ENCODE data around the gene ADO. TPM values are rescaled to one million over a fixed set of nuclear protein-coding genes. Genes with fewer than 3 reads are reported as not detected.

ADO gene
- polyA plus RNA-seq, 1 of the 3 experiments (the other 2 are of a cell fraction) = 6.9 TPM

GRCh38 chr10:62851442-62851841, 46.9 kb downstream of the ADO start:
- Histone ChIP-seq H3K36me3 (replicated peaks in 1 of 2; ENCODE audit: control insufficient read depth in 1 of 2, insufficient read depth in 2 of 2, low read length in 1 of 2) (no peaks in the 10 kb centered on the region), H3K9me2 (no peaks in the 10 kb centered on the region)

DNA sequence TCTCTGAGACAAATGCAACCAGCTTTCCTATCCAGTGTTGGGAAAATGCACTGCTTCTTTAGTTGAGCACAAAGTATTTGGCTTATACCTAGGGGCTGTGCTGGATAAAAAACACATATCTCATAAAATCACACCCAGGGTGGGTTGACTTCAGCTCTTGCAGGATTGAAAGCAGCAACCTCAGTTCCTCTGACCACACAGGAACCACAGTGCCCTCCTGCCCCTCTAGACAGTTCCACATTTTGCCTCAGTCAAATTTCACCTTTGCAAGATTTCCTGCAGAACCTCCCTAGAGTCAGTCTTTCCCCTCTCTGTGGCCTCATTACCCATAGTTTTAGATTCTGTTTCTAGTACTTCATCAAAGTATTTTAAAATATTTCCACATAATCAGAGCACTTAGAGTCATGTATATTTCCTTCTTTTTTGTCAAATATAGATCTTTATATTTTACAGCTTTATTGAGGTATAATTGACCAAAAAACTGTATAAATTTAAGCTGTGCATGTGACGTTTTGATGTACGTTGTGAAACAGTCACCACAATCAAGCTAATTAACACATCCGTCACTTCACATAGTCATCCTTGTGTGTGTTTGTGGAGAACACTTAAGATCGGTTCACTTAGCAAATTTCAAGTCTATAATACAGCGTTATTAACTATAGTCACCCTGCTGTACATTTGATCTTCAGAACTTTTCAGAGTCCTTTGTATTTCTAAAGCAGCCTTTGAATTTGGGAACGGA, 48.6 kb downstream of the ADO start:
- H3K4me1 ChIP-seq (ENCODE audit: control insufficient read depth in 1 of 2, insufficient read depth in 2 of 2, low read depth in 1 of 2, low read length in 1 of 2) = no peaks in the 10 kb centered on the region
- H3K4me3 ChIP-seq (ENCODE audit: low read depth in 2 of 2, low read length in 1 of 2) = no peak overlapping the region
- H3K27ac ChIP-seq (ENCODE audit: low read depth in 2 of 2, low read length in 1 of 2) = no peak overlapping the region
- POLR2A ChIA-PET = no interaction called here
- CTCF ChIA-PET = no interaction called here
- WGBS (ENCODE audit: low lambda C conversion rate) = 54% methylated on average over 6 of the region's 6 CpGs
- no peak for DNase-seq
- H2AFZ ChIP-seq (ENCODE audit: low read depth) = no peak overlapping the region
- H3F3A ChIP-seq (replicated peaks; ENCODE audit: insufficient read depth) = no peaks in the 10 kb centered on the region
- H3K36me3 ChIP-seq (replicated peaks in 1 of 2; ENCODE audit: control insufficient read depth in 1 of 2, insufficient read depth in 2 of 2, low read length in 1 of 2) = no peaks in the 10 kb centered on the region
- H3K9me2 ChIP-seq = no peaks in the 10 kb centered on the region
- no peaks in the 10 kb centered on the region for H3K9me3 ChIP-seq
- no peak overlapping the region for H3K9ac ChIP-seq
- no peak overlapping the region for H3K4me2 ChIP-seq
- H3K79me2 ChIP-seq (ENCODE audit: insufficient read depth) = no peaks in the 10 kb centered on the region
- no peaks in the 10 kb centered on the region for H3K27me3 ChIP-seq (ENCODE audit: insufficient read depth)
- no peak for TF ChIP-seq SMC3 (IDR thresholded peaks at IDR 0.05; ENCODE audit: low read depth, low read length)
- H4K20me1 ChIP-seq (ENCODE audit: insufficient read depth) = no peaks in the 10 kb centered on the region

More at GRCh38 chr10:62851442-62851841, 46.9 kb downstream of the ADO start:
- Histone ChIP-seq H3K79me2 (ENCODE audit: insufficient read depth) (no peaks in the 10 kb centered on the region), H4K20me1 (ENCODE audit: insufficient read depth) (no peaks in the 10 kb centered on the region), H3K9me3 (no peaks in the 10 kb centered on the region), H3K9ac (no peak overlapping the region), H3K27ac (ENCODE audit: low read depth in 2 of 2, low read length in 1 of 2) (no peak overlapping the region), H3K27me3 (ENCODE audit: insufficient read depth) (no peaks in the 10 kb centered on the region), H3K4me3 (ENCODE audit: low read depth in 2 of 2, low read length in 1 of 2) (no peak overlapping the region; a peak in 1 of 4 replicates), H3F3A (replicated peaks; ENCODE audit: insufficient read depth) (no peaks in the 10 kb centered on the region), H3K4me2 (no peak overlapping the region), H2AFZ (ENCODE audit: low read depth) (no peak overlapping the region), H3K4me1 (ENCODE audit: control insufficient read depth in 1 of 2, insufficient read depth in 2 of 2, low read depth in 1 of 2, low read length in 1 of 2) (no peaks in the 10 kb centered on the region)
- TF ChIP-seq JUND (IDR thresholded peaks at IDR 0.05) = no peak
- TF ChIP-seq, protein P1, sequence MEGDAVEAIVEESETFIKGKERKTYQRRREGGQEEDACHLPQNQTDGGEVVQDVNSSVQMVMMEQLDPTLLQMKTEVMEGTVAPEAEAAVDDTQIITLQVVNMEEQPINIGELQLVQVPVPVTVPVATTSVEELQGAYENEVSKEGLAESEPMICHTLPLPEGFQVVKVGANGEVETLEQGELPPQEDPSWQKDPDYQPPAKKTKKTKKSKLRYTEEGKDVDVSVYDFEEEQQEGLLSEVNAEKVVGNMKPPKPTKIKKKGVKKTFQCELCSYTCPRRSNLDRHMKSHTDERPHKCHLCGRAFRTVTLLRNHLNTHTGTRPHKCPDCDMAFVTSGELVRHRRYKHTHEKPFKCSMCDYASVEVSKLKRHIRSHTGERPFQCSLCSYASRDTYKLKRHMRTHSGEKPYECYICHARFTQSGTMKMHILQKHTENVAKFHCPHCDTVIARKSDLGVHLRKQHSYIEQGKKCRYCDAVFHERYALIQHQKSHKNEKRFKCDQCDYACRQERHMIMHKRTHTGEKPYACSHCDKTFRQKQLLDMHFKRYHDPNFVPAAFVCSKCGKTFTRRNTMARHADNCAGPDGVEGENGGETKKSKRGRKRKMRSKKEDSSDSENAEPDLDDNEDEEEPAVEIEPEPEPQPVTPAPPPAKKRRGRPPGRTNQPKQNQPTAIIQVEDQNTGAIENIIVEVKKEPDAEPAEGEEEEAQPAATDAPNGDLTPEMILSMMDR (IDR thresholded peaks at IDR 0.05) = peak; percentile 34; the same call in 1 of the 2 replicates
- no peak for DNase-seq
- WGBS (ENCODE audit: low lambda C conversion rate) = 36% methylated on average over 2 of the region's 2 CpGs
- CTCF ChIA-PET = interaction anchor here (1.2 kb wide), 1 partner anchor 25 kb away, joined by 3 read pairs; no protein-coding TSS in a partner anchor
- POLR2A ChIA-PET = no interaction called here

GRCh38 chr10:62853710-62854109, 49.2 kb downstream of the ADO start:
- Histone ChIP-seq H3K27ac (ENCODE audit: low read depth in 2 of 2, low read length in 1 of 2) (no peak overlapping the region), H3K27me3 (ENCODE audit: insufficient read depth) (no peaks in the 10 kb centered on the region), H3K36me3 (replicated peaks in 1 of 2; ENCODE audit: control insufficient read depth in 1 of 2, insufficient read depth in 2 of 2, low read length in 1 of 2) (no peaks in the 10 kb centered on the region), H3F3A (replicated peaks; ENCODE audit: insufficient read depth) (no peaks in the 10 kb centered on the region), H3K9ac (no peak overlapping the region), H2AFZ (ENCODE audit: low read depth) (no peak overlapping the region), H4K20me1 (ENCODE audit: insufficient read depth) (no peaks in the 10 kb centered on the region), H3K9me2 (no peaks in the 10 kb centered on the region), H3K79me2 (ENCODE audit: insufficient read depth) (no peaks in the 10 kb centered on the region), H3K4me1 (ENCODE audit: control insufficient read depth in 1 of 2, insufficient read depth in 2 of 2, low read depth in 1 of 2, low read length in 1 of 2) (no peaks in the 10 kb centered on the region; a peak in 1 of 4 replicates), H3K4me3 (ENCODE audit: low read depth in 2 of 2, low read length in 1 of 2) (no peak overlapping the region), H3K4me2 (no peak overlapping the region), H3K9me3 (no peaks in the 10 kb centered on the region)
- DNase-seq = no peak
- CTCF ChIA-PET = no interaction called here
- no peak for TF ChIP-seq EP300 (IDR thresholded peaks at IDR 0.05; ENCODE audit: borderline replicate concordance in 1 of 2, low read depth in 1 of 2, low read length in 1 of 2)
- no peak for TF ChIP-seq ELF1 (IDR thresholded peaks at IDR 0.05)
- TF ChIP-seq RFX5 (IDR thresholded peaks at IDR 0.05; ENCODE audit: low read length) = no peak
- TF ChIP-seq, protein P2, sequence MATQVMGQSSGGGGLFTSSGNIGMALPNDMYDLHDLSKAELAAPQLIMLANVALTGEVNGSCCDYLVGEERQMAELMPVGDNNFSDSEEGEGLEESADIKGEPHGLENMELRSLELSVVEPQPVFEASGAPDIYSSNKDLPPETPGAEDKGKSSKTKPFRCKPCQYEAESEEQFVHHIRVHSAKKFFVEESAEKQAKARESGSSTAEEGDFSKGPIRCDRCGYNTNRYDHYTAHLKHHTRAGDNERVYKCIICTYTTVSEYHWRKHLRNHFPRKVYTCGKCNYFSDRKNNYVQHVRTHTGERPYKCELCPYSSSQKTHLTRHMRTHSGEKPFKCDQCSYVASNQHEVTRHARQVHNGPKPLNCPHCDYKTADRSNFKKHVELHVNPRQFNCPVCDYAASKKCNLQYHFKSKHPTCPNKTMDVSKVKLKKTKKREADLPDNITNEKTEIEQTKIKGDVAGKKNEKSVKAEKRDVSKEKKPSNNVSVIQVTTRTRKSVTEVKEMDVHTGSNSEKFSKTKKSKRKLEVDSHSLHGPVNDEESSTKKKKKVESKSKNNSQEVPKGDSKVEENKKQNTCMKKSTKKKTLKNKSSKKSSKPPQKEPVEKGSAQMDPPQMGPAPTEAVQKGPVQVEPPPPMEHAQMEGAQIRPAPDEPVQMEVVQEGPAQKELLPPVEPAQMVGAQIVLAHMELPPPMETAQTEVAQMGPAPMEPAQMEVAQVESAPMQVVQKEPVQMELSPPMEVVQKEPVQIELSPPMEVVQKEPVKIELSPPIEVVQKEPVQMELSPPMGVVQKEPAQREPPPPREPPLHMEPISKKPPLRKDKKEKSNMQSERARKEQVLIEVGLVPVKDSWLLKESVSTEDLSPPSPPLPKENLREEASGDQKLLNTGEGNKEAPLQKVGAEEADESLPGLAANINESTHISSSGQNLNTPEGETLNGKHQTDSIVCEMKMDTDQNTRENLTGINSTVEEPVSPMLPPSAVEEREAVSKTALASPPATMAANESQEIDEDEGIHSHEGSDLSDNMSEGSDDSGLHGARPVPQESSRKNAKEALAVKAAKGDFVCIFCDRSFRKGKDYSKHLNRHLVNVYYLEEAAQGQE (IDR thresholded peaks at IDR 0.05; ENCODE audit: low read depth, low read length) = no peak
- TF ChIP-seq, protein P3, sequence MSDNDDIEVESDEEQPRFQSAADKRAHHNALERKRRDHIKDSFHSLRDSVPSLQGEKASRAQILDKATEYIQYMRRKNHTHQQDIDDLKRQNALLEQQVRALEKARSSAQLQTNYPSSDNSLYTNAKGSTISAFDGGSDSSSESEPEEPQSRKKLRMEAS (IDR thresholded peaks at IDR 0.05; ENCODE audit: low read depth) = no peak
- 62% methylated on average over 5 of the region's 5 CpGs for WGBS (ENCODE audit: low lambda C conversion rate)
- POLR2A ChIA-PET = no interaction called here

All from SK-N-SH (cell line).